ENCODE results near the gene ITFG2.

- TF ChIP-seq CTCF (IDR thresholded peaks at IDR 0.05; ENCODE audit: low read depth, low read length, missing input control) = no peak
- TF ChIP-seq EGR1 (IDR thresholded peaks at IDR 0.05; ENCODE audit: low read depth in 2 of 2) = no peak
- TF ChIP-seq TAF1 (conservative IDR thresholded peaks at IDR 0.05) = no peak
- no peak for TF ChIP-seq YY1 (IDR thresholded peaks at IDR 0.05)
- TF ChIP-seq RXRA (IDR thresholded peaks at IDR 0.05) = no peak
- no peak for TF ChIP-seq JUND (IDR thresholded peaks at IDR 0.05)
- TF ChIP-seq FOXA1 (IDR thresholded peaks at IDR 0.05) = no peak
- no peak for TF ChIP-seq SP1 (IDR thresholded peaks at IDR 0.05)
- no peak for TF ChIP-seq MAX (IDR thresholded peaks at IDR 0.05)
- TF ChIP-seq ATF3 (IDR thresholded peaks at IDR 0.05) = no peak
- TF ChIP-seq ZBTB33 (IDR thresholded peaks at IDR 0.05) = no peak
- no peak for TF ChIP-seq REST (IDR thresholded peaks at IDR 0.05)
- no peak for TF ChIP-seq RAD21 (IDR thresholded peaks at IDR 0.05)
These were observed 8.0 kb downstream of the ITFG2 start for GRCh38 chr12:2820432-2820831.
